HG03280 (cell line): ENCODE measurements around the gene XYLT1.
"Not testable (repeated sequence)": the region's sequence is repeated elsewhere in the genome, so short reads cannot be mapped to it uniquely, and the experiment has no call there.

Source experiments
- ATAC-seq: cut with Tn5 transposase; IDR thresholded peaks from one replicate; pipeline ENCODE4 v1.9.1; 2021; ENCODE audit warnings: mild to moderate bottlenecking, moderate library complexity; ENCODE audit not compliant: unreplicated experiment

XYLT1 gene

GRCh38 chr16:17340804-17341203, 130.0 kb downstream of the XYLT1 start:
- ATAC-seq: no peak

- no peak for ATAC-seq
Observed at GRCh38 chr16:17339764-17340541, 130.8 kb downstream of the XYLT1 start.

GRCh38 chr16:17338244-17338643, 132.5 kb downstream of the XYLT1 start:
- ATAC-seq: no peak

- ATAC-seq: no peak
Observed at GRCh38 chr16:17336530-17336900, 134.2 kb downstream of the XYLT1 start.

GRCh38 chr16:17335826-17336529, 134.8 kb downstream of the XYLT1 start:
- no peak for ATAC-seq

- ATAC-seq: not testable (repeated sequence)
Observed at GRCh38 chr16:17335406-17335805, 135.4 kb downstream of the XYLT1 start.

- ATAC-seq: no peak
Observed at GRCh38 chr16:17334096-17334495, 136.7 kb downstream of the XYLT1 start.

- ATAC-seq: no peak
Observed at GRCh38 chr16:17333229-17333628, 137.5 kb downstream of the XYLT1 start.

GRCh38 chr16:17331991-17332390, 138.8 kb downstream of the XYLT1 start:
- no peak for ATAC-seq

- ATAC-seq: no peak
Observed at GRCh38 chr16:17331071-17331607, 139.6 kb downstream of the XYLT1 start.

- no peak for ATAC-seq
Observed at GRCh38 chr16:17330044-17330443, 140.7 kb downstream of the XYLT1 start.

- ATAC-seq: no peak
Observed at GRCh38 chr16:17329391-17329790, 141.4 kb downstream of the XYLT1 start.

- ATAC-seq: no peak
Observed at GRCh38 chr16:17328932-17329331, 141.8 kb downstream of the XYLT1 start.

- ATAC-seq: no peak
Observed at GRCh38 chr16:17327664-17328335, 143.0 kb downstream of the XYLT1 start.

- no peak for ATAC-seq
Observed at GRCh38 chr16:17325476-17326143, 145.2 kb downstream of the XYLT1 start.

- ATAC-seq: no peak
Observed at GRCh38 chr16:17324451-17324850, 146.3 kb downstream of the XYLT1 start.

- ATAC-seq: no peak
Observed at GRCh38 chr16:17323171-17323570, 147.6 kb downstream of the XYLT1 start.

- no peak for ATAC-seq
Observed at GRCh38 chr16:17321824-17322223, 148.9 kb downstream of the XYLT1 start.

GRCh38 chr16:17320009-17320408, 150.8 kb downstream of the XYLT1 start:
- ATAC-seq: no peak

- ATAC-seq: no peak
Observed at GRCh38 chr16:17318238-17318637, 152.5 kb downstream of the XYLT1 start.

GRCh38 chr16:17316005-17316404, 154.8 kb downstream of the XYLT1 start:
- ATAC-seq: no peak
